ENCODE results near the gene PLIN5.

The PLIN5 gene

GRCh38 chr19:4552525-4552819 is 17.4 kb upstream of the PLIN5 start:
- Histone ChIP-seq H2AFZ (ENCODE audit: low read depth) (no peak overlapping the region), H3K4me1 (ENCODE audit: low read depth, poor library complexity, severe bottlenecking) (no peaks in the 10 kb centered on the region), H3K4me2 (no peak overlapping the region), H3K36me3 (ENCODE audit: insufficient read depth) (no peaks in the 10 kb centered on the region), H3K27ac (no peak overlapping the region), H3K4me3 (IDR thresholded peaks at IDR 0.05; ENCODE audit: insufficient read depth, low read depth, low read length) (no peak overlapping the region), H3K79me2 (ENCODE audit: insufficient read depth, low read depth) (no peaks in the 10 kb centered on the region), H3K9ac (no peak overlapping the region), H4K20me1 (ENCODE audit: insufficient read depth) (no peaks in the 10 kb centered on the region), H3K27me3 (ENCODE audit: insufficient read depth, low read depth) (peaks cover 42% of the 10 kb centered on the region)
- TF ChIP-seq CTCF (conservative IDR thresholded peaks at IDR 0.05; ENCODE audit: low read depth, low read length), result no peak

GRCh38 chr19:4550479-4551050 is 15.5 kb upstream of the PLIN5 start:
- H3K36me3 ChIP-seq (ENCODE audit: insufficient read depth), result no peaks in the 10 kb centered on the region
- no peaks in the 10 kb centered on the region for H3K4me1 ChIP-seq (ENCODE audit: low read depth, poor library complexity, severe bottlenecking)
- no peaks in the 10 kb centered on the region for H3K79me2 ChIP-seq (ENCODE audit: insufficient read depth, low read depth)
- no peak overlapping the region for H2AFZ ChIP-seq (ENCODE audit: low read depth)
- no peaks in the 10 kb centered on the region for H4K20me1 ChIP-seq (ENCODE audit: insufficient read depth)
- H3K4me2 ChIP-seq, result no peak overlapping the region
- peaks cover 58% of the 10 kb centered on the region for H3K27me3 ChIP-seq (ENCODE audit: insufficient read depth, low read depth)
- no peak for TF ChIP-seq CTCF (conservative IDR thresholded peaks at IDR 0.05; ENCODE audit: low read depth, low read length)
- no peak overlapping the region for H3K4me3 ChIP-seq (IDR thresholded peaks at IDR 0.05; ENCODE audit: insufficient read depth, low read depth, low read length)
- H3K9ac ChIP-seq, result no peak overlapping the region
- H3K27ac ChIP-seq, result no peak overlapping the region

- Histone ChIP-seq H3K4me1 (ENCODE audit: low read depth, poor library complexity, severe bottlenecking) (no peaks in the 10 kb centered on the region), H3K27me3 (ENCODE audit: insufficient read depth, low read depth) (peaks cover 58% of the 10 kb centered on the region), H2AFZ (ENCODE audit: low read depth) (no peak overlapping the region), H3K4me2 (no peak overlapping the region), H3K9ac (no peak overlapping the region), H3K4me3 (IDR thresholded peaks at IDR 0.05; ENCODE audit: insufficient read depth, low read depth, low read length) (no peak overlapping the region), H3K36me3 (ENCODE audit: insufficient read depth) (no peaks in the 10 kb centered on the region), H4K20me1 (ENCODE audit: insufficient read depth) (no peaks in the 10 kb centered on the region), H3K27ac (no peak overlapping the region), H3K79me2 (ENCODE audit: insufficient read depth, low read depth) (no peaks in the 10 kb centered on the region)
- no peak for TF ChIP-seq CTCF (conservative IDR thresholded peaks at IDR 0.05; ENCODE audit: low read depth, low read length)
These were observed 15.0 kb upstream of the PLIN5 start for GRCh38 chr19:4550018-4550417.

- H2AFZ ChIP-seq (ENCODE audit: low read depth), result no peak overlapping the region
- no peaks in the 10 kb centered on the region for H4K20me1 ChIP-seq (ENCODE audit: insufficient read depth)
- no peak overlapping the region for H3K4me2 ChIP-seq
- no peak overlapping the region for H3K9ac ChIP-seq
- no peaks in the 10 kb centered on the region for H3K36me3 ChIP-seq (ENCODE audit: insufficient read depth)
- no peak for TF ChIP-seq CTCF (conservative IDR thresholded peaks at IDR 0.05; ENCODE audit: low read depth, low read length)
- no peak overlapping the region for H3K27ac ChIP-seq
- no peaks in the 10 kb centered on the region for H3K79me2 ChIP-seq (ENCODE audit: insufficient read depth, low read depth)
- H3K4me1 ChIP-seq (ENCODE audit: low read depth, poor library complexity, severe bottlenecking), result no peaks in the 10 kb centered on the region
- peaks cover 58% of the 10 kb centered on the region for H3K27me3 ChIP-seq (ENCODE audit: insufficient read depth, low read depth)
- H3K4me3 ChIP-seq (IDR thresholded peaks at IDR 0.05; ENCODE audit: insufficient read depth, low read depth, low read length), result no peak overlapping the region
These were observed 13.2 kb upstream of the PLIN5 start for GRCh38 chr19:4548238-4548584.
